NOMO-1 treated with DMSO at 0.1 percent for 48 hours (cell line): ENCODE results near the gene CHODL.

Experiments used
- DNase-seq: peaks from one replicate; lab custom pipeline; 2025; ENCODE audit not compliant: unreplicated experiment; lab: John Stamatoyannopoulos, UW

Gene CHODL

DNA sequence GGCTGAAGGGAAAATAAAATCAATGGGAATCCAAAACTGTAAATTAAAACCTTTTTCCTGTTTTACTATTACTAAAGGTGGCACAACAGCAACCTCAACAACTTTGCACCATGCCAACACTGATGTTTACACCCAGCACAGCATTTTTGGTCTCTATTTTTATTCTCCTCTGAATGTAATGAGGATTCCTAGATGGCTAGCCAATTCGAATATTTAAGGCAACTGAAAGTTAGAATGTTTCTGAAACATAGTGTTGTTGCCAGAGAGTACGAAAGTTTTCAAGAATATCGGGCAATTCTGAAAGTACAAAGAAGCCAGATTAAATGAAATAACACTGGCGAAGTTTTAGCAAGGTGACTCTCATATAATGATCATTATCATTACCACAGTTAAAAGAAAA lies 40.7 kb downstream of the CHODL start:
- DNase-seq: no peak

GRCh38 chr21:18289876-18290275 lies 45.2 kb downstream of the CHODL start:
- no peak for DNase-seq

- DNase-seq: no peak
Observed at GRCh38 chr21:18294100-18294499, 49.5 kb downstream of the CHODL start.

GRCh38 chr21:18298228-18298627 lies 53.6 kb downstream of the CHODL start:
- no peak for DNase-seq
